K562 (cell line): Measurements from ENCODE around the gene PATE2. TPM values are rescaled to one million over a fixed set of nuclear protein-coding genes. Genes with fewer than 3 reads are reported as not detected.

Source experiments
- ATAC-seq: fragments of 200-7000 bp; cut with Tn5 transposase; 3 replicates; pipeline ENCODE4 v1.9.1; 2020; ENCODE audit warnings: moderate library complexity
- BruUV-seq: library from RNA; stranded (reverse); fragments of 400-500 nt; replicated peaks from 2 replicates; lab custom pipeline; 2021; lab: Mats Ljungman, UMichigan
- CTCF ChIA-PET: fragments of 300-600 bp; formaldehyde crosslinking; extraction: SDS; loops from one replicate; lab custom pipeline; 2021; ENCODE audit warnings: low intra/inter-chr PET ratio; lab: Yijun Ruan, JAX
- POLR2A ChIA-PET: fragments of 300-600, 350-650 bp; sonication (Branson Sonifier 250); formaldehyde crosslinking; extraction: SDS; loops from one replicate; lab custom pipeline; 2021; ENCODE audit warnings: antibody characterized with exemption, inconsistent platforms; lab: Yijun Ruan, JAX
- DNase-seq, 4 experiments: peaks; one replicate each; pipeline versions ENCODE4 v3.0.0 to v3.0.0-alpha.2; 2011 to 2018; ENCODE audit warnings: low spot score in 3 of 4, mixed read lengths in 3 of 4; ENCODE audit errors: extremely low read depth in 1 of 4
- FAIRE-seq: peaks from 2 replicates; lab custom pipeline; 2011; peaks lifted over from hg19 to GRCh38; lab: Jason Lieb, UNC
- H2AFZ ChIP-seq: 2 replicates; pipeline ENCODE4 v1.6.0; 2011; ENCODE audit warnings: low read depth, low read length, control low read depth, inconsistent platforms
- H3K27ac ChIP-seq: fragments of 200-600 bp; 3 replicates; pipeline ENCODE4 v1.8.0; 2011; ENCODE audit warnings: low read depth, mild to moderate bottlenecking, control low read depth, inconsistent platforms, low read length, moderate library complexity, mixed read lengths; ENCODE audit errors: extremely low read depth
- H3K27me3 ChIP-seq, 2 experiments: fragments of 300-600 bp in 1 of 2; 2 replicates in 1 of 2; 3 replicates in 1 of 2; pipeline versions ENCODE4 v1.6.0 to v1.8.0; 2011; ENCODE audit warnings: inconsistent platforms in 2 of 2, low read length in 2 of 2, mild to moderate bottlenecking in 1 of 2, mixed read lengths in 1 of 2, moderate library complexity in 1 of 2; ENCODE audit not compliant: control insufficient read depth in 2 of 2, insufficient read depth in 2 of 2
- H3K36me3 ChIP-seq: fragments of 300-600 bp; 3 replicates; pipeline ENCODE4 v1.8.0; 2011; ENCODE audit warnings: mild to moderate bottlenecking, low read length, inconsistent platforms; ENCODE audit not compliant: control insufficient read depth, insufficient read depth
- H3K4me1 ChIP-seq, 2 experiments: fragments of 200-600 bp in 1 of 2; replicated peaks in 1 of 2; 2 replicates in 1 of 2; 3 replicates in 1 of 2; pipeline versions ENCODE4 v1.5.1 to v1.8.0; 2011; ENCODE audit warnings: inconsistent platforms in 2 of 2, low read length in 2 of 2, mild to moderate bottlenecking in 1 of 2, mixed read lengths in 1 of 2, moderate library complexity in 1 of 2; ENCODE audit not compliant: control insufficient read depth in 2 of 2, insufficient read depth in 2 of 2
- H3K4me2 ChIP-seq: 2 replicates; pipeline ENCODE4 v1.6.1; 2011; ENCODE audit warnings: low read length, control low read depth, inconsistent platforms, mixed read lengths; ENCODE audit not compliant: insufficient read depth
- H3K4me3 ChIP-seq: fragments of 200-600 bp; sonication (generic), shearing (Covaris generic); 2 replicates; pipeline ENCODE4 v1.5.1; 2016; ENCODE audit warnings: control low read depth, inconsistent platforms
- H3K79me2 ChIP-seq: fragments of 200-600 bp; 3 replicates; pipeline ENCODE4 v1.8.0; 2011; ENCODE audit warnings: low read length, inconsistent platforms; ENCODE audit not compliant: control insufficient read depth, insufficient read depth
- H3K9ac ChIP-seq, 2 experiments: 2 replicates each; pipeline versions ENCODE4 v1.6.0 to v1.6.1; 2011; ENCODE audit warnings: low read depth in 2 of 2, low read length in 2 of 2, control low read depth in 1 of 2, inconsistent platforms in 1 of 2, mild to moderate bottlenecking in 1 of 2, mixed read lengths in 1 of 2; ENCODE audit not compliant: insufficient read depth in 1 of 2
- H3K9me1 ChIP-seq: one replicate; pipeline ENCODE4 v1.6.0; 2011; ENCODE audit warnings: inconsistent platforms, mild to moderate bottlenecking, low read length, moderate library complexity; ENCODE audit not compliant: control insufficient read depth, insufficient read depth
- H3K9me3 ChIP-seq: replicated peaks from 2 replicates; pipeline ENCODE4 v1.5.1; 2011; ENCODE audit warnings: low read depth, low read length, inconsistent platforms; ENCODE audit not compliant: control insufficient read depth, insufficient read depth
- H4K20me1 ChIP-seq: replicated peaks from 2 replicates; pipeline ENCODE4 v1.6.1; 2011; ENCODE audit warnings: low read length, inconsistent platforms, mixed read lengths; ENCODE audit not compliant: control insufficient read depth, insufficient read depth
- C11orf30 ChIP-seq: fragments of 450-650 bp; IDR thresholded peaks from 2 replicates; pipeline ENCODE4 v1.6.1; 2016; ENCODE audit warnings: low read depth, mild to moderate bottlenecking
- CC2D1A ChIP-seq: fragments of 450-650 bp; IDR thresholded peaks from 2 replicates; pipeline ENCODE4 v1.6.1; 2017; ENCODE audit warnings: mild to moderate bottlenecking
- DIDO1 ChIP-seq: fragments of 450-650 bp; IDR thresholded peaks from 2 replicates; pipeline ENCODE4 v1.6.1; 2016; ENCODE audit warnings: low read depth, missing biosample characterization, missing genetic modification characterization
- GTF2E2 ChIP-seq: fragments of 200-800 bp; sonication (Bioruptor generic); IDR thresholded peaks from 2 replicates; pipeline ENCODE4 v1.6.1; 2016; ENCODE audit warnings: missing genetic modification characterization, missing compliant biosample characterization
- MAFF ChIP-seq: IDR thresholded peaks from 2 replicates; pipeline ENCODE4 v1.6.1; 2012; ENCODE audit warnings: low read length, improper control_type of control experiment
- MAFG ChIP-seq: fragments of 450-650 bp; conservative IDR thresholded peaks from 2 replicates; pipeline ENCODE4 v1.6.1; 2016; ENCODE audit warnings: missing genetic modification characterization, missing compliant biosample characterization
- NFE2 ChIP-seq: IDR thresholded peaks from 2 replicates; pipeline ENCODE4 v1.6.1; 2014; ENCODE audit warnings: antibody characterized with exemption, low read depth
- NFE2L1 ChIP-seq: fragments of 450-650 bp; IDR thresholded peaks from 2 replicates; pipeline ENCODE4 v1.6.1; 2016; ENCODE audit warnings: missing genetic modification characterization, low read depth, mild to moderate bottlenecking, missing compliant biosample characterization, moderate library complexity, borderline replicate concordance
- THRB ChIP-seq: fragments of 450-650 bp; formaldehyde crosslinking; conservative IDR thresholded peaks from 2 replicates; pipeline ENCODE4 v1.4.0; 2022; ENCODE audit warnings: mild to moderate bottlenecking, missing genetic modification characterization
- YBX1 ChIP-seq: fragments of 450-650 bp; IDR thresholded peaks from 2 replicates; pipeline ENCODE4 v1.7.1; 2016; ENCODE audit warnings: mild to moderate bottlenecking
- WGBS: fragments of 100-300 bp; shearing (Covaris generic); methylation state at CpG from one replicate; pipeline ENCODE4 v1.1.6; 2016; ENCODE audit warnings: low coverage, mixed read lengths; ENCODE audit not compliant: insufficient coverage; ENCODE audit errors: missing lambda C conversion rate; 5-methylcytosine and 5-hydroxymethylcytosine counted together
- in situ Hi-C: fragments of 300-500 bp; cut with MboI; formaldehyde crosslinking; loops from 4 replicates; pipeline ENCODE4 v1.15.0; 2018; ENCODE audit warnings: inconsistent platforms, mixed read lengths
- intact Hi-C: fragments of 100-400 bp; cut with micrococcal nuclease; formaldehyde crosslinking; loops from 2 replicates; pipeline ENCODE4 v1.14.2; 2022
- polyA plus RNA-seq, 8 experiments: library from polyadenylated mRNA; depleted of rRNA in 4 of 8; stranded (reverse) in 5 of 8; unstranded in 3 of 8; fragments of >200 nt; fragmentation: Nextera tagmentation in 2 of 8; fragmentation: Illumina TruSeq in 1 of 8; extraction: Ambion mirVana in 2 of 8; extraction: Trizol in 1 of 8; gene quantifications; 2 replicates each; pipeline versions ENCODE4 v1.2.1 to v1.2.3, GENCODE V29; 2011 to 2014; ENCODE audit warnings: inconsistent platforms in 1 of 8, missing spikeins in 1 of 8
- total RNA-seq, 7 experiments: library from RNA; depleted of rRNA in 6 of 7; stranded (reverse); fragments of >200 nt in 6 of 7; fragmentation: Illumina TruSeq in 2 of 7; extraction: Trizol in 2 of 7; gene quantifications; 2 replicates each; pipeline versions ENCODE4 v1.2.1 to v1.2.3, GENCODE V29; 2011 to 2021; ENCODE audit warnings: low replicate concordance in 1 of 7

PATE2 gene
- total and polyA plus RNA-seq, 9 of the 15 experiments (the other 6 are each of a cell fraction or from before 2014, with no cell fraction given) = not detected

GRCh38 chr11:125797641-125798040 lies 19.0 kb upstream of the PATE2 start (continued):
- TF ChIP-seq YBX1 (no peak), GTF2E2 (tag) (no peak)

- in situ Hi-C loops = no loop called here
- TF ChIP-seq DIDO1 (tag) (no peak), MAFF (peak; percentile 43; the same call in 1 of the 2 replicates), C11orf30 (peak; percentile 8; the same call in 1 of the 2 replicates), CC2D1A (no peak), NFE2 (peak; percentile 48), THRB (no peak), NFE2L1 (tag) (peak; percentile 55; the same call in 1 of the 2 replicates), MAFG (tag) (peak; percentile 70)
- Histone ChIP-seq H3K27ac (no peak overlapping the region), H3K4me3 (no peak overlapping the region), H3K9ac (no peak overlapping the region), H3K36me3 (no peaks in the 10 kb centered on the region), H3K9me1 (no peaks in the 10 kb centered on the region), H3K4me2 (no peak overlapping the region), H3K27me3 (no peaks in the 10 kb centered on the region), H3K4me1 (no peaks in the 10 kb centered on the region), H3K9me3 (no peaks in the 10 kb centered on the region; the same call in 1 of the 2 replicates), H4K20me1 (no peaks in the 10 kb centered on the region), H3K79me2 (no peaks in the 10 kb centered on the region), H2AFZ (no peak overlapping the region)
- DNase-seq (no peak), FAIRE-seq (no peak), ATAC-seq (no peak)
- 16% methylated on average over 4 of the region's 4 CpGs for WGBS
- intact Hi-C loops = no loop called here
- no TSS peak for BruUV-seq
- CTCF ChIA-PET = no interaction called here
- POLR2A ChIA-PET = no interaction called here
Observed at GRCh38 chr11:125790825-125791224, 12.2 kb upstream of the PATE2 start.
